Lung (tissue), 12 donors: ENCODE measurements around the gene COMMD2. TPM values are rescaled to one million over a fixed set of nuclear protein-coding genes. Genes with fewer than 3 reads are reported as not detected.

Source experiments
- ATAC-seq: fragments of 200-7000 bp; cut with Tn5 transposase; one replicate; pipeline ENCODE4 v1.9.1; 2020; ENCODE audit warnings: moderate number of reproducible peaks; ENCODE audit not compliant: insufficient read depth, low FRiP score
- DNase-seq, 3 donors: peaks; one replicate each; pipeline ENCODE4 v3.0.0-alpha.2; 2013 to 2017
- H3K27ac ChIP-seq, 2 donors: one replicate each; pipeline ENCODE4 v1.5.1; 2013; ENCODE audit warnings: mild to moderate bottlenecking in 2 of 2, moderate library complexity in 2 of 2, control low read depth in 1 of 2, inconsistent platforms in 1 of 2, low read depth in 1 of 2, low read length in 1 of 2
- H3K27me3 ChIP-seq, 3 donors: one replicate each; pipeline ENCODE4 v1.5.1; 2013; ENCODE audit warnings: low read length in 2 of 3; ENCODE audit not compliant: control insufficient read depth in 3 of 3, insufficient read depth in 3 of 3
- H3K36me3 ChIP-seq, 4 donors: one replicate each; pipeline ENCODE4 v1.5.1; 2013; ENCODE audit warnings: low read length in 4 of 4, mild to moderate bottlenecking in 1 of 4, moderate library complexity in 1 of 4; ENCODE audit not compliant: control insufficient read depth in 4 of 4, insufficient read depth in 4 of 4
- H3K4me1 ChIP-seq, 5 donors: one replicate each; pipeline ENCODE4 v1.5.1; 2013; ENCODE audit warnings: low read length in 5 of 5, mild to moderate bottlenecking in 2 of 5, moderate library complexity in 1 of 5; ENCODE audit not compliant: control insufficient read depth in 5 of 5, insufficient read depth in 5 of 5
- H3K4me3 ChIP-seq: one replicate; pipeline ENCODE4 v1.5.1; 2013; ENCODE audit warnings: mild to moderate bottlenecking, control low read depth, moderate library complexity
- H3K9ac ChIP-seq, 2 donors: one replicate each; pipeline ENCODE4 v1.5.1; 2013; ENCODE audit warnings: low read length in 2 of 2, control low read depth in 1 of 2; ENCODE audit not compliant: insufficient read depth in 1 of 2
- H3K9me3 ChIP-seq, 4 donors: one replicate each; pipeline ENCODE4 v1.5.1; 2013; ENCODE audit warnings: low read length in 3 of 4, mild to moderate bottlenecking in 1 of 4, moderate library complexity in 1 of 4; ENCODE audit not compliant: control insufficient read depth in 4 of 4, insufficient read depth in 3 of 4
- CTCF ChIP-seq: IDR thresholded peaks from 2 replicates; pipeline ENCODE4 v1.5.1; 2012; ENCODE audit warnings: mild to moderate bottlenecking; ENCODE audit errors: control extremely low read depth, extremely low read depth
- WGBS, 2 donors: extraction: QIAGEN DNeasy Blood & Tissue Kit; methylation state at CpG; one replicate each; pipeline ENCODE4 v1.1.7; 2013; 5-methylcytosine and 5-hydroxymethylcytosine counted together
- polyA plus RNA-seq, 2 donors: library from polyadenylated mRNA; stranded (reverse); fragments of 200-250 nt; gene quantifications; one replicate each; pipeline ENCODE4 v1.2.1, GENCODE V29; 2013
- total RNA-seq, 2 donors: library from RNA; depleted of rRNA in 1 of 2; stranded (reverse); fragments of >200 nt in 1 of 2; gene quantifications; one replicate each; pipeline ENCODE4 v1.2.1, GENCODE V29; 2014 to 2021
- donor health status: control.
- donor health status: control.
- donor health status: Bipolar disorder and iron deficiency.
- donor health status: healthy.
- donor health status: DM: yes; HTN: yes; CAD: no.

COMMD2 gene
- total and polyA plus RNA-seq, 4 donors, result 10.1 to 72.4 (median 29.6) TPM

GRCh38 chr3:149736953-149737205 lies 15.4 kb downstream of the COMMD2 start:
- Histone ChIP-seq H3K4me1 (peaks cover 0 to 6% (median 0%) of the 10 kb centered on the region in 5 donors), H3K27ac (no peak overlapping the region), H3K9me3 (no peaks in the 10 kb centered on the region), H3K27me3 (no peaks in the 10 kb centered on the region), H3K9ac (no peak overlapping the region), H3K4me3 (no peak overlapping the region), H3K36me3 (peaks cover 3 to 14% (median 13%) of the 10 kb centered on the region in 4 donors)
- DNase-seq (no peak), ATAC-seq (no peak)
- TF ChIP-seq CTCF, result no peak

GRCh38 chr3:149736175-149736952 lies 15.9 kb downstream of the COMMD2 start:
- H3K4me3 ChIP-seq, result no peak overlapping the region
- no peak overlapping the region for H3K27ac ChIP-seq
- H3K4me1 ChIP-seq, result peaks cover 0 to 6% (median 0%) of the 10 kb centered on the region in 5 donors
- ATAC-seq (peak; percentile 58), DNase-seq (peak in 2 of 3 donors; percentile 65 to 80)
- H3K27me3 ChIP-seq, result no peaks in the 10 kb centered on the region
- no peak overlapping the region for H3K9ac ChIP-seq
- H3K9me3 ChIP-seq, result no peaks in the 10 kb centered on the region
- H3K36me3 ChIP-seq, result peaks cover 2 to 14% (median 11%) of the 10 kb centered on the region in 4 donors
- 32 to 40% methylated on average over 2 of the region's 2 CpGs for WGBS, 2 donors
- TF ChIP-seq CTCF, result no peak

- Histone ChIP-seq H3K9ac (no peak overlapping the region), H3K36me3 (no peaks in the 10 kb centered on the region), H3K27ac (no peak overlapping the region), H3K9me3 (no peaks in the 10 kb centered on the region), H3K4me1 (peaks cover 0 to 6% (median 0%) of the 10 kb centered on the region in 5 donors), H3K27me3 (no peaks in the 10 kb centered on the region), H3K4me3 (no peak overlapping the region)
- no peak for ATAC-seq
- no peak for TF ChIP-seq CTCF
- WGBS, 2 donors, result 83 to 96% methylated on average over 3 of the region's 3 CpGs
- DNase-seq, result no peak
Observed at GRCh38 chr3:149732234-149732633, 20.1 kb downstream of the COMMD2 start.

GRCh38 chr3:149727656-149728055 lies 24.6 kb downstream of the COMMD2 start:
- Histone ChIP-seq H3K9ac (no peak overlapping the region), H3K9me3 (no peaks in the 10 kb centered on the region), H3K36me3 (peaks cover 0 to 2% (median 0%) of the 10 kb centered on the region in 4 donors), H3K4me1 (peaks cover 0 to 2% (median 0%) of the 10 kb centered on the region in 5 donors), H3K27ac (no peak overlapping the region), H3K4me3 (no peak overlapping the region), H3K27me3 (no peaks in the 10 kb centered on the region)
- WGBS, 2 donors, result 41 to 74% methylated on average over 2 of the region's 2 CpGs
- no peak for ATAC-seq
- no peak for TF ChIP-seq CTCF
- DNase-seq, result no peak
